GM20431 (cell line): ENCODE data around the gene ATRIP.
"Not testable (repeated sequence)": the region's sequence is repeated elsewhere in the genome, so short reads cannot be mapped to it uniquely, and the experiment has no call there.

Experiments used
- in situ Hi-C: fragments of 300-500 bp; cut with MseI, MboI; formaldehyde crosslinking; loops from one replicate; pipeline ENCODE4 v1.15.0; 2020; ENCODE audit warnings: low sequenced_read_pairs; ENCODE audit not compliant: unreplicated experiment

ATRIP gene

DNA sequence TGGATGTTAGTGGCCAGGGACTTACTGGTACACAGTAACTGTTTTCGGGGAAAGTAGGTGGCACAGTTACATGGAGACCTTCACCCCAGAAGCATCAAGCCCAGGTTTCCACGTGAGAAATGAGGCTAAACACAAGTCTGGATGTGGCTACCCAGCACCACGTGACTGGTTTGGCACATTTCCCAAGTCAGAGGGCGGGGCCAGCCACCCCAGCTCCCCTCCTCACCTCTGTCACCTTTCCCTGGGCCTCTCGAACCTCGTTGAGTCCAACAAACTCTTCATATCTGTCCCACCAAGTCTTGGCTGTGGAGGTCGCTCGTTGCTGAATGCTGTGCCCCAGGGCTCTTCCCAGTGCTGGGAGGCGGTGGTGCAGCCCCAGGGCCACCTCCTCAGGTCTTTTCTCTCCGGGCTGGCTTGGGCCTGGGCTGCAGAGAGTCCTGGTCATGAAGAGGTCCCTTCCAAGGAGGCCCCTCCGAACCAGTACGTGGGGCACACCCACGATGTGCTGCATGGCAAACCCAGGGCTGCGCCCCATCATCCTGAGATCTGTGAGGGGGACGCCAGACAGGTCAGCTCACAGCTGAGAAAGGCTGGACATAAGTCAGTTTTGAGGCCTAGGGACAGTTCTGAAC is 11.8 kb upstream of the ATRIP start:
- in situ Hi-C loops: loop anchor here (10.0 kb wide), 1 partner anchor 200 kb away; no protein-coding TSS in a partner anchor

DNA sequence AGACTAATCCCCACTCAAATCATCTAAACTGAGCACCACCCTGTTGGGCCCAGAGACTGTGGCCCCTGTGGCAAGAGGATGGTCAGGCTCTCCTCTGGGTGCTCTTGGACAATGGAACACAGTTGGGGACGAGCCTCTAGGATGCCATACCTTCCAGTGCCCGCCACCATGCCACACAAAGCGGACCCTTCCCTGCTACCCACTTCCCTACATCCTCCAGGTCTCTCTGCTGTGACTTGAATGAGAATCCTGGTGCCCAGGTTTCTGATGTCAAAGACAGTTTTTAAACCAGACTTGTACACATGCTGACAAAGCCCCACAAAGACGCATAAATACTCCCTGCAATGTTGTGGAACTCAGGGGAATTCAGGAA is 11.3 kb upstream of the ATRIP start:
- in situ Hi-C loops: loop anchor here (10.0 kb wide), 1 partner anchor 200 kb away; no protein-coding TSS in a partner anchor

DNA sequence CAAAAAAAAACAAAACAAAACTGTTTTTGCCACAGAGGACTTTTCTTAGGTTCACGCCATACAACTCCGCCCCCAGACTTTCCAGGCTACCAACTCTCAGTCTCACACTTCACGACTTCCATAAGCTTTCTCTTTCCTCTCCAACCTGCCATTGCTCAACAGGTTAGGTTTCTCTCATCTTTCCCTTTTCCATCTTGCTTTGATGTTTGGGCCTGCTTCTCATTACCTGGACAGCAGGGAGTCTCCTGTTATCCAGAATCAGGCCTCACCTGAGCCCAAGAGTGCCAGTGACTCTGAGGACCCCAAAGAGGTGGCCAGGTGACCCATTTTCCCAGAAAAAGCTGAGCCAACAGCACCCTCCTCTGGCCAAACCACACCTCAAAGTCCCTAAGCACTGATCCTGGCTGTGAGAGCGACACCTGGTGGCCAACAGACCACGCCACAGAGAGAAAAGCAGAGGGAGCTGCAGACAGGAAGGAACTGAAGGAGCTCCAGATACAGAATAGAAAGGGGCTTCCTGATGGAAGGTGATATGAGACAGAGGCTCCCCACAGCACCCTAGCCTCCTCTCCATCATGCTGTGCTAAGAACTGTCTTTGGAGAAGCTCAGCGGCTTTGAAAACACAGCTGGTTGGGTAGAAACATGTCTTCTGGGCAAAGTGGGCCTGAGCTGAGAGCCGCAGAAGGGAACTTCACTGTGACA is 10.6 kb upstream of the ATRIP start:
- in situ Hi-C loops: loop anchor here (10.0 kb wide), 1 partner anchor 201 kb away; no protein-coding TSS in a partner anchor

DNA sequence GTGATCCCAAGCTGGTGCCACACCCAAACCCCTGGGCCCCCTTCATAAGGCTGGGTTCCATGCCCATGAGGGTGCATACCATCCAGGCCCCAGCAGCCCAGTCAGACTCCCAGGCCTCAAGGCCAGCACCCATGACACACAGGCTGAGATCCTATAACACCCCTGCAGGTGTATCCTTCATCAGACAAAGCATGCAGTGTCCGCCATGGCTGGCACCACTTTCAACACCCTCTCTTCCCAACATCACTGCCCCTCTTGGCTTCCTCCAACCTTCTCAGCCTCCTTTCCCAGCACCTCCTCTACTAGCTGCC is 10.1 kb upstream of the ATRIP start:
- in situ Hi-C loops: loop anchor here (10.0 kb wide), 1 partner anchor 202 kb away; no protein-coding TSS in a partner anchor

DNA sequence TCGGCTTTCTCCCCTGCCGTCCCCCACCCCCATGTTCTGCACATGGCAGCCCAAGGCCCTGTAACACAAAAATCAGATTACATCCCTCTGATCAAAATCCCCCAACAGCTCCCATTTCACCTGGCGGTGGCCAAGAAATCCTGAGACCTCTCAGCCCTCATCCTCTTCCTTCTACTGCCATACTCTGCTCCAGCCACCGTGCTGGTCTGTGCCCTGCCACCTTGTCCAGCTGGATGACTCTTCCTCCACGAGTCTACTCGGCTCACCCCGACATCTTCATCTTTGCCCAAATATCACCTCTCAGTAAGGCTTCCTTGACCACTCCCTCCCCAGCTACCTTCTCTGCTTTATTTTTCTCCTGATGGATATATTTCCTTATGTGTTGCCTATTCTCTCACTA is 9.7 kb upstream of the ATRIP start:
- in situ Hi-C loops: loop anchor here (10.0 kb wide), 1 partner anchor 202 kb away; no protein-coding TSS in a partner anchor

DNA sequence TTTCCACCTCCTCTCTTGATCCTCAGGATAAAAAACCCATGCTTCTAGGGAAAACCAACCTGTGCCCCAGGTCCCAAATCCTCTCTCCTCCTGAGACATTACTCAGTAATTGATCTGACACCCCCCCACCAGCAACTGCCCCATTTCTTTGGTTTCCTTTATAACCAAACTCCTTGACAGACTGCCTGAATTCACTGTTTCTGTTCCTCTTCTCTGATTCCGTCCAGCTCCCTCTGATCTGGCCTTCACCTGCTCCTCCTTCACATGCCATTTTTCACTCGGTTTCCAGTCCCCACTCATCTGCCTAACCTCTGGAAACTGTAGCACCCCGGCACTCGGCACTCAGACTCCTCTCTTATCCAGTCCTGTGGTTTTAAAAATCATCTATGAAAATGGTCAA is 8.7 kb upstream of the ATRIP start:
- in situ Hi-C loops: loop anchor here (10.0 kb wide), 1 partner anchor 203 kb away; no protein-coding TSS in a partner anchor

DNA sequence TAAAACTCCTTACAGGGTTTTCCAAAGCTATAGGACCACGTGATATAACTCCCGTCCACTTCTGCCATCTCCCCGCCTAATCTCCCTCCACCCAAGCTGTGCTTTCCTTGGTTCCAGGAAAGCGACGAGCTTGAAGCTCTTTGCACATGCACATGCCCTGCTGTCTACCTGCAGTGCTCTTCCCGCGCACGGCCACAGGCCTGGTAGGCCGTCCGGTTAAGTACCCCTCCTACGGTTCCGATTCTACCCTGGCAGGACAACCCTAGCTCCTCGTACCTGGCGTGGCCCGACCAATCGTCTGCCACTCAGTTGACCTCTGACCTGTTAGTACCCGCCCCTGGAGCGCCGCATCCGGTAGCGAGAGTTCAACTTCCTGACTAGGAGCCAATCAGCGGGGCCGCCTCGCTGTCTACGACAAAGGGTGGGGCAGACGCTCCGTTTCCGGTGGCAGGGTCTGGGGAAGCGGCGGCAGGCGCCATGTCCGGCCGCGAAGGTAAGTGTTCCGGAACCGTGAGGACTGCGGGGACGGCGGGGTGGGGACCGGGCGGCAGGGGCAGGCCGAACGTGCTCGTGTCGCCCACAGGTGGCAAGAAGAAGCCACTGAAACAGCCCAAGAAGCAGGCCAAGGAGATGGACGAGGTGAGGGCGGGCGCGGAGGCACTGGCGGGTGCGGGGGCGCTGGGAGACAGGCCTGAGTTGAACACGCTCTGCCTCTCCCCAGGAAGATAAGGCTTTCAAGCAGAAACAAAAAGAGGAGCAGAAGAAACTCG is 6.5 kb upstream of the ATRIP start, which contains the start of the genes CCDC51 and TMA7:
CCDC51 (minus strand) TSS at position 300 of the 770 bp plus-strand sequence. CDS start 4,991 bp downstream, outside the sequence.
TMA7 (plus strand) TSS at position 438 of the 770 bp plus-strand sequence; CDS start at position 478, 40 bp downstream.
- in situ Hi-C loops: loop anchor here (10.0 kb wide), 1 partner anchor 205 kb away; no protein-coding TSS in a partner anchor

DNA sequence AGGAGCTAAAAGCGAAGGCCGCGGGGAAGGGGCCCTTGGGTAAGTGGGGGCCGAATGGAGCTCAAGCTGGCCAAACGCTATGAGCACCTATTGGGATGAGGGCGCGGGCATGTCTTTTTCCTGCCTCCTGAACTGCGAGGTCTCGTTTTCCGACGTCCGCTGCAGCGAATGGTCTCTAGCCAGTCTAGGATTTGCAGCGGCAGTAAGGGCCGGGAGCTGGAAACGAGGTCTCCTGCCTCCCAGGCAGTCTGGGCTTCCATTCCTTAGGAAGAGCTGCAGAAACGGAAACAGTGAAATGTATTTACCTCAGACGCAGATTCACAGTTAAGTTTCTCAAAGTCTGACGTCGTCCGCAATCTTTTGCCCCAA is 6.0 kb upstream of the ATRIP start:
- in situ Hi-C loops: no loop called here

DNA sequence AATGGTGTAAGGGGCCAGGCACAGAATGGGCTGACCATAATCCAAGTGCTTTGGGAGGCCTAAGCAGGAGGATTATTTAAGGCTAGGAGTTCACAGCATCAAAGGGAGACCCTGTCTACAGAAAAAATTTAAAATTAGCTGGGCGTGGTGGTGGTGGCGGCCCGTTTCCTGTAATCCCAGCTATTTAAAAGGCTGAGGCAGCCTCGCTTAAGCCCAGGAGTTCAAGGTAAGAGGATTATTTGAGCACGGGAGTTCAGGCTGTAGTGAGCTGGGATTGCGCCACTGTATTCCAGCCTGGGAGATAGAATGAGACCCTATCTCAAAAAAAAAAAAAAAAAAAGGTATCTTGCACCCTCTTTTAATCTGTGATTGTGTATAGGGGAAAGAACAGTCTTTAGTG is 4.6 kb upstream of the ATRIP start:
- in situ Hi-C loops: no loop called here

DNA sequence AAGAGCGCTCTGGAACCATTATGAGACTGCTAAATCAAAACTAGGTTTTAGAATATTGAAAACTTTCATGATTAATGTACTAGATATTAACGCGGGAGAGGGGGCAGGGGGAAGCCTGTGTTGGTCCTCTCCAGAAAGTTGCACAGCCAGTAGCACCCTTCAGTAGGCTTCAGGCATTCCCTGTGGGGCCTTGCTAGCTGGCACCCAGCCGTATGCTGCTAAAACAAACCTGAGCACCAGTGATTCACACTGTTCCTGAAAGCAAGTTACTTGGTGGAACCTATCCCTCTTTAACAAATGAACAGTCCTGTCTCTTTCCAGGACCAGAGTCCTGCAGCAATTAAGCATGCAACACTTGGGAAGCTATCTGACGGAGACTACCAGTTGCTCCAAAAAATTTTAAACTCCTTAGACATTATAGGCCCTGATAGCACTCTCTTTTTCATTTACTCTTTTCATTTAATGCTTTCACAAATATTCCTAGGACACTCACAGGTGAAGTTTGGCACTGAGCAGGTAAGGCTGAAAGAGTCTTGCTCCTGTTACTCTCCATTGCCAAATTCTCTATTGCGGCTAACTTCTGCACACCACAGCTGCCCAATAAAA is 1.2 kb upstream of the ATRIP start:
- in situ Hi-C loops: no loop called here

DNA sequence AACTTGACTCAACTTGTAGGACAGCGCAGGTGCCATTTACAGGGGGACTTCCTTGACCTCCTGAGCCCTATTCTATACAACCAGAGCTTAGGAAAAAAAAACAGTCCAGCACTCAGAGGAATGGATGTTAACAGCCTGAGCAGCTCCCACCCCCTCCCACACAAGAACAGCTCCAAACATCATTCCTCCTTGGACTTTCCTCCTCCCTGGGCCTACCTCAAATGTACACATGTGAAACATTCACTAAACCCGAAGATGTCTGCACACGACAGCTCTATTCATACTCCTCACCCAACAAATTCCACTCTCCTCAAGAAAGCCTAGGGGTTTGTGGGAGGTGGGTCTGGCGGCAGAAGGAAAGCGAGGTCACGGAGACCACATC is 503 bp upstream of the ATRIP start:
- in situ Hi-C loops: no loop called here

DNA sequence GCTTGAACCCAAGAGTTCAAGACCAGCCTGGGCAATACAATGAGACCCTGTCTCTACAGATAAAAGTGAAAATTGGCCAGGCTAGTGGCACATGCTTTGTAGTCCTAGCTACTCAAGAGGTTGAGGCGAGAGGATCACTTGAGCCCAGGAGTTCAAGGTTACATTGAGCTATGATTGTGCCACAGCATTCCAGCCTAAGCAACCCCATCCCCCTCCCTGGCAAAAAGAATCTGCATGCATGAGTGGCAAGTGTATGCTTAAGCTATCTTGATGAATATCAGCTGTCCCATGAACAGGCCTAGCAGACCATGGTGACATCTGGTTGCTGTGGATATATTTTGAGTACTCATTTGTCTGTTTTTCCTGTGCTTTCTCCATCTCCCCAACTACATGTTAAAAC is 4.7 kb downstream of the ATRIP start:
- in situ Hi-C loops: no loop called here

DNA sequence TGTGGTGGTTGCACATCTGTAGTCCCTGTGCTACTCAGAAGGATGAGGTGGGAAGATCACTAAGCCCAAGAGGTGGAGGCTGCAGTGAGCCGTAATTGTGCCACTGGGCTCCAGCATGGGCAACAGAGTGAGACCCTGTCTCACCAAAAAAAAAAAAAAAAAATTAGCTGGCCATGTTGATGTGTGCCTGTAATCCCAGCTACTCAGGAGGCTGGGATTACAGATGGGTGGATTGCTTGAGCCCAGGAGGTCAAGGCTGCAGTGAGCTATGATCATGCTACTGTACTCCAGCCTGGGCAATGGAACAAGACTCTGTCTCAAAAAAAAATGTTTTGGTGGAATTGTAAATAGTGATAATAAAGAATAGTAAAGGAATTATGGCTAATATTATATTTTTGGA is 9.9 kb downstream of the ATRIP start:
- in situ Hi-C loops: no loop called here

DNA sequence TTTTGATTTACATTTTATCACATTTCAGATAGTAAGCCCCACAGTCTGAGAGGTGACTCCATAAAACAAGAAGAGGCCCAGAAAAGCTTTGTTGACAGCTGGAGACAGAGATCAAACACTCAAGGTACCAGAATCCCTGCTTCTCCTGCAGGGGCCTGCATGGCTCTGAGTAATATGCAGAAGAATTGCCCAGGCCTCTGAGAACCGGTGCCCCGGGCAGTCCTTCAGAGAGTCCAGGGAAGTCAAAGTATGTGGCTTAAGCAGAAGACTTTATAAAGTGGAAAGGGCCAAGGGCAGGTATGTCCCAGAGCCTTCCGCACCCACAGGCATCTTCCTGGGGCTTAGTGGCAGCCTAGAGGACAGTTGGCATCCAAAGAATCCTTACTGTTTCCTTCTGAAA is 12.8 kb downstream of the ATRIP start:
- in situ Hi-C loops: no loop called here

DNA sequence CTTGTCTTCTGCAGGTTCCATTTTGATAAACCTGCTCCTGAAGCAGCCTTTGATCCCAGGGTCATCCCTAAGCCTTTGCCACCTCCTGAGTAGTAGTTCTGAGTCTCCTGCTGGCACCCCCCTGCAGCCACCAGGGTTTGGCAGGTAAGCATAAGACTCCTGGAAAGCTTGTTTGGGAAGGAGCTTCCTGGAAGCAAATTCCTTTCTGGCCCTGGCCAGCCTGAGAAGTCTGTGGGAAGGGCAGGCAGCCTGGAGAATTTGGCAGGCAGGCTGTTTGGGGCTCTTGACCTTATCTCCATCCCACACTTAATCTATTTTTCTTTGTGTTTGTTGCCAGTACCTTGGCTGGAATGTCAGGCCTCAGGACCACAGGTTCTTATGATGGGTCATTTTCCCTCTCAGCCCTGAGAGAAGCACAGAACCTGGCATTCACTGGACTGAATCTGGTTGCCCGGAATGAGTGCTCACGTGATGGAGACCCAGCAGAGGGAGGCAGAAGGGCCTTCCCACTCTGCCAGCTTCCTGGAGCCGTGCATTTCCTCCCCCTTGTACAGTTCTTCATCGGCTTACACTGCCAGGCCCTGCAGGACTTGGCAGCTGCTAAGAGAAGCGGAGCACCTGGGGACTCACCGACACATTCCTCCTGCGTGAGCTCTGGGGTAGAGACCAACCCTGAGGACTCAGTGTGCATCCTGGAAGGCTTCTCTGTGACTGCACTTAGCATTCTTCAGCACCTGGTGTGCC is 13.4 kb downstream of the ATRIP start:
- in situ Hi-C loops: no loop called here

DNA sequence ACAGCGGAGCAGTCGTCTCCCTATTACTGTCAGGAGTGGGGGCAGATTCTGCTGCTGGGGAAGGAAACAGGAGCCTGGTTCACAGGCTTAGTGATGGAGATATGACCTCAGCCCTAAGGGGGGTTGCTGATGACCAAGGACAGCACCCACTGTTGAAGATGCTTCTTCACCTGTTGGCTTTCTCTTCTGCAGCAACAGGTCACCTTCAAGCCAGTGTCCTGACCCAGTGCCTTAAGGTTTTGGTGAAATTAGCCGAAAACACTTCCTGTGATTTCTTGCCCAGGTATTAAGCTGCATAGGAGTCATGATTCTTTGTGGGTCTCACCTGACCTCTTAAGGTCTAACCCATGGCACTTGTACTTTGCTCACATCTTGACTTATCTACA is 14.0 kb downstream of the ATRIP start:
- in situ Hi-C loops: no loop called here

DNA sequence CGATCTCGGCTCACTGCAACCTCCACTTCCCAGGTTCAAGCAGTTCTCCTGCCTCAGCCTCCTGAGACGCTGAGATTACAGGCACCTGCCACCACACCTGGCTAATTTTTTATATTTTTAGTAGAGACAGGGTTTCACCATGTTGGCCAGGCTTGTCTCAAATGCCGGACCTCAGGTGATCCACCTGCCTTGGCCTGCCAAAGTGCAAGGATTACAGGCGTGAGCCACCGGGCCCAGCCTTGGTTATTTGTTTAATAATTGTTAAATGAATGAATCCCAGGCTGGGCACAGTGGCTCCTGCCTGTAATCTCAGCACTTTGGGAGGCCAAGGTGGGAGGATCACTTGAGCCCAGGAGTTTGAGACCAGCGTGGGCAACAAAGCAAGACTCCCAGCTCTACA is 15.2 kb downstream of the ATRIP start:
- in situ Hi-C loops: not testable (repeated sequence)

DNA sequence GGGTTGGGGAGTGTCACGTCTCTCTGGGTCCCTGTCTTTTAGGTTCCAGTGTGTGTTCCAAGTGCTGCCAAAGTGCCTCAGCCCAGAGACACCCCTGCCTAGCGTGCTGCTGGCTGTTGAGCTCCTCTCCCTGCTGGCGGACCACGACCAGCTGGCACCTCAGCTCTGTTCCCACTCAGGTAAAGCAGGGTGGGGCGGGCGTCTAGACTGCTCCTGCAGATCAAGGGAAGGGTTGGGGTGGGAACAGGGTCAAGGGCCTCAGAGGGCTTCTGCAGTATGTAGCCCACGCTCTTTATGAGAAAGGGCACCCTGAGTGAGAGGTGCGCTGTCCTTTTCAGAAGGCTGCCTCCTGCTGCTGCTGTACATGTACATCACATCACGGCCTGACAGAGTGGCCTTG is 17.2 kb downstream of the ATRIP start:
- in situ Hi-C loops: no loop called here

DNA sequence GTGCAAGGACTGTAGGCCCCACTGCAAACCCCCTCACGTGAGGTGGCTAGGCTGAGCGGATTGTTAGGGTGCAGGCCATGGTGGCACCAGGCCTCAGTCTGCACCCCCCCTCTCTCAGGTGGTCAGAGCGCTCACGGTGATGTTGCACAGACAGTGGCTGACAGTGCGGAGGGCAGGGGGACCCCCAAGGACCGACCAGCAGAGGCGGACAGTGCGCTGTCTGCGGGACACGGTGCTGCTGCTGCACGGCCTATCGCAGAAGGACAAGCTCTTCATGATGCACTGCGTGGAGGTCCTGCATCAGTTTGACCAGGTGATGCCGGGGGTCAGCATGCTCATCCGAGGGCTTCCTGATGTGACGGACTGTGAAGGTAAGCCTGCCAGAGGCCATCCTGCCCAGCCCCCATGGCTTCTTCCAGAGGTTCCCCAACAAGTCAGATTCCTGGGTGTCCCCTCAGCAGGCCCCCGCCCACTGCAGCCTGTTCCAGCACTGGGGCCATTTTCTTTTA is 18.2 kb downstream of the ATRIP start:
- in situ Hi-C loops: no loop called here

DNA sequence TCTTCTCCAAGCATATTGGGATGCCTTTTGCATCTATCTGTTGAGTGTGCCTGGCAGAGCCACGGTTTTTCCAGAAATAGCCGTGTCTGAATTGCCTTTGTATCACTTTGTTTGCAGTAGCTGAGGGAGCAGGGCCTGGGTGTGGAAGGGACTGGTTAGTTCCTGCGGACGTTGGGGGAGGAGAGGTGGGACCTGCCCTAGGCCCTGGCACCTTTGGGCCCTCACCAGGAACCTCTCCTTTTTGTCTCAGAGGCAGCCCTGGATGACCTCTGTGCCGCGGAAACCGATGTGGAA is 18.6 kb downstream of the ATRIP start:
- in situ Hi-C loops: no loop called here
